Activated naive CD4-positive, alpha-beta T cell treated with anti-CD3 and anti-CD28 coated beads, Interleukin-2, amount 50 U/mL, for 16 hours (primary cell): ENCODE results near the gene HIPK1.

ENCODE experiments used
- DNase-seq: peaks from one replicate; pipeline ENCODE4 v3.0.0-alpha.2; 2020

Gene HIPK1

DNA sequence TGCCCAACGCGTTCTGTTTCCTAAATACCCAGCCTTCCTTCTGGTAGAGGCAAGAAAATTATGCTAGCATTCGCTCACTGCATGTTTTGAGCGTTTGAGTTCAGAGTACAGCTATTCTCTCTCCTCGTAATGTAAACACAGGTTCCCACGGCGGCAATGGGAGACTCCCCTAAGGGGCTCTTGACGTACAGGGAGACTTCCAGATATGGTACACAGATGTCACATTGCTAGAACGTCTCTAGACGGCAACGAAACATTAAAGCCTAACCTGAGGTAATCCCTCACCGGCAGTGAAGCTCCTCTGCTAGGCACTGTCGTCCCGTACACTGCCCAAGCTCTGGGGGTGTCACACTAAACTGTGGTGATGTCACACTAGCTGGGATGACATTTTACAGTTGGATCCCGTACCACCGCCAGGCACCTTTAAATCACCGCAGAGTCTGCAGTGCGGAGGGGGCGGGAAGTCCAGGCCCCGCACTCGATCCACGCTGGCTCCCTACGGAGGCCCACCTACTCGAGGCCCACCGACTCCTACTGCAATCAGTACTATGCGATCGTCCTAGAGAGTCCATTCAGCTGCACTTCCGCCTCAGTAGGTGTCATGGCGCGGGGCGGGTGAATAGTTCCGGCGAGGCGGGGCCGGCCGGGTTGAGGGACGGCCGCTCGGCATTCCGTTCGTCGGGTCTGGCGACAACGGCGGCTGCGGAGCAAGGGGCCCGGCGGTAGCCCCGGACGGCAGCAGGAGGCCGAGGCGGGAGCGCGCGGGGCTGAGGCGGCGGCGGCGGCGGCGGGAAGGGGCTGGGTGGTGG is at the start of gene HIPK1:
HIPK1 (plus strand) TSS at position 384 of the 809 bp plus-strand sequence.
- DNase-seq, result peak; percentile 95

DNA sequence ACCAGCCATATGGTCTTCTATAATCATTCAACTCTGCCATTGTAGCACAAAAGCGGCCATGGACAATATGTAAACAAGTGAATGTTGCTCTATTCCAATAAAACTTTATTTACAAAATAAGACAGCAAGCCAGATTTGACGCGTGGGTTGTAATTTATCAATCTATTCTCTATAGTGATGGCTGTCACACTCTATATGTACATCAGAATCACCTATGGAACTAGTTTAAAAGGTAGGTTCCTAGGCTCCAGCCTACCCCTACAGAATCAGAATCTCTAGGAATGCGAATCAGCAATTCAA is 49.4 kb upstream of the HIPK1 start:
- DNase-seq, result no peak

DNA sequence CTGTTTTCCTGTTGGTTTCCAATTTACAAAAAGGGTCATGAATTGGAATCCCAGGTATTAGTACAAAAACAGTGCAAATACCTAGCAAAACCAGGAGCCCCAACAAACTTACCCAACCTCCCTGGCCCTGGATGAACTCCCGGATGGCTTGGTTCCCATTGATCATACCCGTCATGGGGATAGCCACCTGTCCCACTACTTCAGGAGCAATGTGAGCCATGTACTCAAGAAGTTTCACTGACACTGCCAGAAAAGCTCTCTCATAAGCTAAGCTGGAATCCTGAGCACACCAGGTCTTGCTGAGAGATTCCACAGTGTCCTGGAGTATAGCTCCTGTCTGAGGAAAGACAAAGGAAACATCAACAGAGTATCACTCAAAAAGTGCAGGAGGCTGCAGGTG is 47.5 kb upstream of the HIPK1 start:
- DNase-seq, result no peak

DNA sequence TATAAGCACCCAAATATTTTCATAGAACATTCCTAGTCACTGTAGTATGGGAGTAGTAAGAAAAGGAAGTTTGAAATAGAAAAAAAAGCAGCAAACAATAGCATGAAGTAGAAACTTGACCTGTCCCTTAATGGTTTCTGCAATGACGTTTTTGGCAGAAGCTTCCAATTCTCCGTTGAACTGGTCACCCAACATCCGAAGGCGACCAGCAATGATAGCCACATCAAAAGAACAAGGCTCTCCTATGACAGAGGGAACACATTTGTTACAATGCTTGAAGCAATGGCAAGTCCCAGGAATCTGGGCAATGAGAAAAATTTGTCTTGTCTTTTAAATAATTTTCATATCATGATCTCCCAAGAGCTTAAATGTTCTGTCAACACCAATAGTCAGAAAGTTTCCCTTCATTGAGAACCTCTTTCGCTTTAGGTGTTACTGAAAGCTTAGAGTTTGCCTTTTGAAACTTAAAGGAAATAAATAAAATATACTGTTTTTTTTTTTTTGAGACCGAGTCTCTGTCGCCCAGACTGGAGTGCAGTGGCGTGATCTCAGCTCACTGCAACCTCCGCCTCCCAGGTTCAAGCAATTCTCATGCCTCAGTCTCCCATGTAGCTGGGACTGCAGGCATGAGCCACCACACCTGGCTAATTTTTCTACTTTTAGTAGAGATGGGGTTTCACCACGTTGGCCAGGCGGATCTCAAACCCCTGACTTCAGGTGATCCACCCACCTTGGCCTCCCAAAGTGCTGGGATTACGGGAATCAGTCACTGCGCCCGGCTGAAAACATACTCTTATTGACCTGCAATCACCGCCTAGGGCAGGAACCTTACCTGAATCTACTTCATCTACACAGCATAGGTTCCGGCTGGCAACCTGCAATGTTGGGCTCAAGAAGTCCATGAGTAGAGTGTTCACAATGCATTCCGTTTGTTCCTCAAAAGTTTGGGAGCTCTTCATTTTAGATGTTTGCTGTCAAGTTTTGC is 42.4 kb upstream of the HIPK1 start:
- DNase-seq, result no peak

DNA sequence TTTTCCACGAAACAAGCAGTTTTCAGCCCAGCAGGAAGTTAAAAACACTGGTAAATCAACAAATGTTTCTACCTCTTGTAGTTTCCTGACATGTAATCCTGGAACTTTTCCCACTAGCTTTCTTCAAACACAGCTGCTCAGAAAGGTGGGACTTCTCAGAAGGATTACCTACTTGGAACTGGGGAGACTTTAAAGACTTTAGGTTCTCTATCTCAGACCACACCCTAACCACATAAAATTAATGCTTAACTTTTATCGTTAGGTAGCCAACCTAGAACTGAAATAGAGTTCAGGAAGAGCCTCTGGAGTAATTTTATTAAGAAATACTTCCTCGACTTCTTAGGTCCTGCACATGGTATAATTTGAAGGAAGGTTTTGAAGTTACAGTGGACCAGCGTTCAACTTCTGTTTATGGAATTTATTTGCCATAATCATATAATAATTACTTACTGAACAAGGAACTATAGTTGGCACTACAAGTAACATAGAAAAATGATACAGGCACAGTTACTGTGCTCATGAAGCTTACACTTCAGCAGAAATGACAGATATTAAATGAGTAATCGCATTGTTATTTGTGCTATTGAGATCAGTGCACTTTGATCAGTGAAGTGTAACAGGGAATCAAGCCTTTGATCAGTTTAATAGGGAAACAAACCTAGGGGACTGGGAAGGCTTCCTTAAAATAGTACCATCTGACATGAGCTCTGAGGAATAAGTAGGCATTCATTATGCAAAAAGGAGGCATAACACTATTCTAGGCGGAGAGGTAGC is 41.5 kb upstream of the HIPK1 start, which contains the start of gene BCL2L15:
BCL2L15 (minus strand) TSS at position 180 of the 774 bp plus-strand sequence. CDS start 206 bp downstream, outside the sequence.
- no peak for DNase-seq

DNA sequence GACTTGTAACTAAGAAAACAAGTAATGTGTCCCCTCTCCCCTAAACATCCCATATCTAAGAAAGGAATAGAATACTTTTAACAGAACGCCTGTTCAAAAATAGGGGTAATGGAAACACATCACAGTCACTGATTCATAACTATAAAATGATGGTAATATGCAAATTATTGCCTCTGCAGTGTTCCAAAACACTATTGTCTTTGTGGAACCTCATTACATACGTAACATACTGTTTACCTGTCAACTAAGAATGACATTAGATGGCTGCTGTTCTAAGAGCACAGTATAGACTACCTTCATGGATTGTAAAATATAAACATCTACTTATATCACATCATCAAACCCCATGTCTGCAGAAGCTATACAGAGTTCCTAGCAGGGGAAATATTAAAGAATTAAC is 38.3 kb upstream of the HIPK1 start:
- DNase-seq, result no peak

DNA sequence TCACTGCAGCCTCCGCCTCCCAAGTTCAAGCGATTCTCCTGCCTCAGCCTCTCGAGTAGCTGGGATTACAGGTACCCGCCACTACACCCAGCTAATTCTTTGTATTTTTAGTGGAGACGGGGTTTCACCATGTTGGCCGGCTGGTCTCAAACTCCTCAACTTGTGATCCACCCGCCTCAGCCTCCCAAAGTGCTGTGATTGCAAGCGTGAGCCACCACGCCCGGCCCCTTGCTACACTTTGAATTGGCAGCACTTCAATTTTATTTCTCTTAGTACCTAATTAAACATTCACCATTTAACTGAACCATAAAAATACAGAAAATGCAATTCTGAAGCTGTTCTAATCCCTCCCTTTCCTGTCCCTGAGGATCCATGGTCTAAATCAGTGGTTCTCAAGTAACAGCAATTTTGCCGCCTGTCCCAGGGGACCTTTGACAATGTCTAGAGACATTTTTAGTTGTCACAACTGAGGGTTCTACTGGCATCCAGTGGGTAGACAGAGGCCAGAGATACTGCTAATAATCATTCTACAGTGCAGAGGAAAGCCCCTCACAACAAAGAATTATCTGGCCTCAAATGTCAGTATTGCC is 37.4 kb upstream of the HIPK1 start:
- no peak for DNase-seq

DNA sequence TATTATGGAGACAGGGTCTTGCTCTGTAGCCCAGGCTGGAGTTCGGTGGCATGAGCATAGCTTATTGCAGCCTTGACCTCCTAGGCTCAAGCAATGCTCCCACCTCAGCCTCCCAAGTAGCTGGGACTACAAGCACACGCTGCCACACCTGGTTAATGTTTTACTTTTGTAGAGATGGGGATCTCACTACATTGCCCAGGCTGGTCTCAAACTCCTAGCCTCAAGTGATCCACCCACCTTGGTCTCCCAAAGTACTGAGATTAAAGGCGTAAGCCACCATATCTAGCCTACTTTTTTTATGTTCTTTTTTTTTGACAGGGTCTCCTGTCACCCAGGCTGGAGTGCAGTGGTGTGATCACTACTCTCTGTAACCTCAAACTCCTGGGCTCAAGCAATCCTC is 35.9 kb upstream of the HIPK1 start:
- DNase-seq, result no peak

DNA sequence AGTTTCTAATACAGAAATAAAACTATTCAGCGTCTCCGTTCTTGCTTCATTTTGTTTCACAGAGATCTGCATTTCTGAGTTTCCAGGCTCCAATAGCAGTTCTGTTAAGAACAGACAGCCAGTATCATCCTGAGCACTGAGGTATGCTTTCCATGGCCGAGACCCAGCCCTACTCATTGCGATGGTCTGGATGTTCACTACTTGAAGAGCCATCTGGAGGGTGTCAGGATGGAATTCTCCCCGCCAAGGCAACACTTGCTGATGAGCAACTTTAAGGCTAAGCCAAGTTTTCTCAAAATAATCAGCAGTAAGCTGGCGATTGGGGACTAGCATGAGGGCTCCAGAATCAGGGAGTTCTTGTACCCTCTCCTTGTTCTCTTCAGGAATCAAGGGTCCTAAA is 34.0 kb upstream of the HIPK1 start:
- no peak for DNase-seq

DNA sequence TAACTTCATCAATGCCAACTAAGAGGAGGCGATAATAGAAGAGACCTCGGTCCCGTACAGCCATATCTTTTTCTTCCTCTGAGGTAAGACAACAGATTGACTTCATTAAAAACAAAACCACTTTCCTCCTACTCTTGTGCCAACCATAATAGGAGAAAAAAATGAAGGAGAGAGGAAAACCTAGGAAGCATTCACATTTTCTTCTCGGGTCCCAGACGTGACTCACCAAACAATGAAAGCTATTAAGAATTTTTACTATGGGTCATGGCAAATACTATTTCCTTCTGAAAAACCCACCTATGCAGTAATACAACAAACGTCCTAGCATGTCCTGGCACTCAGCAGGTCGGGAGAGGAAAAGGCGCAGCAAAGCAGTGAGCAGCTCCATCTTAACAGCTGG is 33.2 kb upstream of the HIPK1 start:
- DNase-seq, result no peak

DNA sequence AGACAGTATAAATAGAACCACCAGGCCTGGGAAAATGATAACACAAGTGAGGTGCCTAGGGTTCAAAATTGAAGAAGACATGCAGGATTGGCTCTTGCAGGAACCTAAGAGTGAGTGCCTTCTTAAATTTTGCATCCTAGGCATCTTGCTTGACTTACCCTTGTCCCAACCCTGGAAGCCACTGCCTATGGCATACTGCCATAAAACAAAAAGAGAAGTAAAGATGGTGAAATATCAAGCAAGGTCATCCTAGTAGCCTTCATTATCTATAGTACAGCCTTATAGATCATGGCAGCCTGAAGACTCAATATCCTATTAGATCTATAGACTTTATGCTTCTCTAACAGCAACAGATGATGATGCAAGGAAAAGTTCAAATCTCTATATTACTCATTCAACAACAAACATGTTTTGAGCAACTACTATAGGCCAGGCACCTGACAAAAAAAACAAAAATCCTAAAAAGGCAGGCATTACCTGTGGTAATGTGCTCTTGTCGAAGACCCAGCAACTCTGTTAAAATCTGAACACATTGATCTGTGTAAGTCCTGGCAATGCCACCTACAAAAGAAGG is 30.8 kb upstream of the HIPK1 start:
- no peak for DNase-seq

DNA sequence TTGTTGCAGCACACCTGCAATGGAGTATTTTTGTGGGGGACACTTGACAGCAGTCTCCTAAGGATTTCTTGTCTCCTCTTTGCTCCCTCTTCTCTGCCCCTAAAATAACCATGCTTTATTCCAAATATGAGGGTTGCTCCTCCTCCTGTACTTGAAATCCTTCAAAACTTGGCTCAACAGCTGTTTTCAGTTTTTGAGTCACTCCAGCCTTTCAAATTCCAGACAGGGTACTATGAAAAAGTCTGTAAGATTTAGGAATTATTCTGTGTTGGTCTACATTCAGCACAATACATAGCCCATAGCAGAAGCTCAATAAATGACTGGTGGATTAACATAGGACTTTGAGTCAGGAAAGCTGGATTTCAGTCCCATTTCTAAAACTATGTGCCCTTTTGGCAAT is 30.0 kb upstream of the HIPK1 start:
- no peak for DNase-seq

DNA sequence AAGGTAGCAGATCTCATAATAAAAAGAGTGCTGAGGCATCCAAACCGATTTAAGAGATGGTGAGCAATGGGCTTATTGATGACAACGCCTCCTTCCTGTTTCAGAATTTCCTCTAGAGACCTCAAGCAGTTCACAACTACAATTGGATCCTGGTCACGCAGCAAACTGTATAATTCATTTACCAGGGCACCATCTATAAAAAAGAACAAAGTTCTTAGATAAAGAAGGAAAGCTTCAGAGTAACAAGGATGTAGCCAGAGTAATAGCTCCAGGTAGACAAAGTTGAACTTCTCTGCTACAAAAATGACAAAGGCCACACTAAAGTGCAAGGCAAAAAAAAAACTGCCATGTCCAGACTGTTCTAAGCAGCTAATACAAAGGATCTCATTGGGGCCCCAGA is 27.9 kb upstream of the HIPK1 start:
- DNase-seq, result no peak

DNA sequence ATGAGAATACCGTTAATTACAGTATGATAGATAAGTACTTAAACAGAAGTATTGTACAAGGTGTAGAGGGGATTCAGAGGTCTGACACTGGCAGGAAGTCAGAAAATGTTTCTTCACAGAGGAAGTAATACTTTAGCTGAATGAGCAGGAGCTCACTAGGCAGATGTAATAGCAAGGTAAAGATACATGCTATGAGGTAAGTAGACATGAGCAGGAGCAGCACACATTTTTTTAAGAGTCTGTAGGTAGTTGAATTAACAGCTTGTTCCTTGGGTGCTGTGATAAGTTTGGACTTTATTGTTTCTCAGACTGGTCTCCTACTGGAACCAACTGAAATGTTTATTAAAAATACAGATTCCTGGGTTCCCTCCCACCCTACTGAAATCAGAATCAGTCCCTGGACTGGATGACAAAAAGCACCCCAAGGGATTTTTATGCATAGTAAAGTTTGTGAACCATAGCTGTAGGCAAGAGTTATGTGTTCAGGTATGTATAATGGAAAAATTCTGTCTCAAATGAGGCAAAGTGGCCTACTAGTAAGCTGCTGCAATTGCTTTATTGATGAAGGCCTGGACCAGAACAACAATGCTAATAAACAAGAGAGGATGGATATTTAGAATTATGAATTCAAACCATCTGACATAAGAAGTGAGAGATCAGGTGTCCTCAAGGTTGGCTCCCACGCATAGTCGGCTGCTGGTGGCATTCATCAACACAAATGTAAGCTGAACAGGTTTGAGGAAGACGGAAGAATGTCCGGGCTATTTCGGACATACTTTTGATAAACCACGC is 25.4 kb upstream of the HIPK1 start:
- peak; percentile 22 for DNase-seq

DNA sequence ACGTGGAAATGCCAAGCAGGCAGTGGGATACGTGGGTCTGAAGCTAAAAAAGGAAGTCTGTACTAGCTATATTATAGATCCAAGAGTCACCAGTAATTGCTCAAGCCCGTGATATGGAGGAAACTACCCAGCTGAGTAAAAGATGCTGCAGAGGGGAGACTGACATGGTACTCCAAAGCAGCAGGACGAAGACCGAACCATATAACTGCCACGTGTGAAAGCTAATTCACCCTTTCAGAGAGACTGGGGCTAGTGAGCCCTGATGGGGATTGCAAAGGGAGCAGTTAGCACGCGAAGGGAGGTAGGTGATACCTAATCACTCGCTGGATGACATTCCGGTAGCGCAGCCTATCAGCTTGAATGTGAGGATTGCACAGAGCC is 24.8 kb upstream of the HIPK1 start:
- DNase-seq, result peak; percentile 67

DNA sequence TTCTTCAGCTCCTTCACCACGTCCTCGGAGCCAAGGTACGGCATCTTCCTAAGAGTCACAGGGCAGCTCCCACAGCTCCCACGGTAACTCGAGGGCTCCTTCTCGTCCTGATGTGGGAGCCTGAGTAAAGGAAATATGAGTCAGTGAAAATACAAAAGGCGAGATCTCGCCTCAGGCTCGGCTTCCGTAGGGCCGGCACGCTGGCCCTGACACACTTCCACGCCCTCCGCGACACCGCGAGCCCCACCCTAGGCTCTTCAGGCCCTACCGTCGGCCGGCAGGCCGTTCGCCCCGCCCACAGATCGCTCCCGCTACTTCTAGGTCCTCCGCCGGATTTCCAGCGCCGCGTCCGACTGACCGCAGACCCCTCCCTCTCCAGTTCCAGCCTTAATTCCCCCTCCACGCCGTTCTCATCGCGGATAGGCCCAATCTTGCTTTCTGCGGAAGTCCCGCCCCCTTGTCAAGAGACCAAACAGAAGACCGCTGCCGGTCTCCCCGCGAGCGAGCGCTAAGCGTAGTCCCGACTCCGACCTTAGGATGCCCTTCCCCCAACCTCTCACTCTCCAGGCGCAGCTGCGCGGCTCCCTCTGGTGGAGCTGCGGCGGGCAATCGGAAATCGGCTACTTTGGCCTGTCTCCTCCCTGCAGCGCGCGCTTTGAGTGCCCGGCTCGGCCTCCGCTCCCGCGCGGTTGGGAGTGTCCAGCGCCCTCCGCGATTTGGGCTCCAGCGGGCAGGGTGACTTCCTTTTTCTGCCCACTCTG is 24.3 kb upstream of the HIPK1 start, which contains the start of the genes AP4B1 and DCLRE1B:
AP4B1 (minus strand) TSS at position 126 of the 761 bp plus-strand sequence; CDS start at position 44, 82 bp downstream.
DCLRE1B (plus strand) TSS at position 653 of the 761 bp plus-strand sequence. CDS start 261 bp downstream, outside the sequence.
- peak; percentile 96 for DNase-seq

DNA sequence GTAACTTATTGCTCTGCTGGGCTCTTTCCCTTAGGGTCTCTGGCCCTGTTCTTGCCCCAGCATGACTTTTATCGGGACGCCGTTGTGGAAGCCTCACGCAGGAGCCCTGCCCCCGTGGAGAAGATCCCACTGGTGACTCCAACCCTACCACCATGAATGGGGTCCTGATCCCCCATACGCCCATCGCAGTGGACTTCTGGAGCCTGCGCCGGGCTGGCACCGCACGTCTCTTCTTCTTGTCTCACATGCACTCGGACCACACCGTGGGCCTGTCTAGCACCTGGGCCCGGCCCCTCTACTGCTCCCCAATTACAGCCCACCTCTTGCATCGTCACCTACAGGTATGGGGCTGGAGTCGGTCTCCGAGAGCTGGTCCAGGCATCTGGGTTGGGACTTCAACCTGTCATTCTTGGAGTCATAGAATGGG is 23.7 kb upstream of the HIPK1 start:
- DNase-seq, result peak; percentile 27

DNA sequence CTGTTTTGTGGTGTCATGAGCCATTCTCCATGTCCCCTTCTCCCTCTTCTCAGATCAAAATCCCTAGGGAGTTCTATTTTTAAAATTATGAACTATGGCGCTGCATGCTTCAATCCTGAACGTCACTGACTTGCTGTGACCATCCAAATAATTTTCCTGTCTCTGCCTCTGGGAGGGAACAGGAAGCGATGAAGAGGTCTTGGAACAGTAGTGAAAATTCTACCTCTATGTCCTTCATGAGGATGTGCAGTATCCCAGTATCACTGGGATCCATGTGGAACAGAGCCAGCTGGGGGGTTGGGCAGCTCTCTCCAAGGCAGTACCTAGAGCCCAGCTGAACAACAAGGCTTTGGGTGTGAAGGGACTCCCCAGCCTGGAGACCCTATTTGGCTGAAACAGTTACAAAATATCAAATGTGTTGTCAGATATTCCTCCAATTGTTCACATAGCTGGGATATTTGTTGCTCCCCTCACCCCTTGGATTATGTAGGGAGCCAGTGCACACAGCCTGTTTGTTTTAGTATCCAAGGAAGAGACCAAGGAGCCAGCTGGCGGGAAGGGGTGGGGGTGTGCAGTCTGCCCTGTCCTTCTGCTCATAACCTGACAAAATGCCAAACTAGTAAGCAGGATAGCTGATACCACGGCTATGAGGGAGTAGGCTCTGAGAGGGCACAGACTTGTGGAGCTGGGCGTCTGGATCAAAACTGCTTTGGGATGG is 16.4 kb upstream of the HIPK1 start:
- DNase-seq, result no peak

DNA sequence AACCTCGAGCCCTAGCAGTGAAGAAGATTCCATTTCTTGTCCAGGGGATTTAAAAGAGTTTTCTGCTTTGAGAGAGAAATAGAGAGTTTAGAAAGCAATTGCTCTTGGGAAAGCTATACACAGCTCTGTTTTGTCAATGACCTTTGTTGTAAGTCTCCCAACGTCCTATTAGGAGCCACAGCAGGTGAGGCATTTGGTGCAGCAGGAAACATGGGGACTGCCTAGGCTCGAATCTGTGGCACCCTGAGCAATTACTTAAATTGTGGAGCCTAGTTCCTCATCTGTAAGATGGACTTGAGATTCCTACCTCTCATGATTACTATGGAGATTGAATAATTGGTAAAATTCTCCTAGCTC is 15.8 kb upstream of the HIPK1 start:
- no peak for DNase-seq
